CD14-positive monocyte (primary cell): Measurements from ENCODE around the gene SP5. TPM values are rescaled to one million over a fixed set of nuclear protein-coding genes. Genes with fewer than 3 reads are reported as not detected.
A peak's percentile ranks its signal among the peaks of the same experiment; 100 is the strongest.

ENCODE experiments used
- DNase-seq, 3 donors: peaks; one replicate each; pipeline ENCODE4 v3.0.0-alpha.2; 2011 to 2022
- H2AFZ ChIP-seq: 2 replicates; pipeline ENCODE4 v1.6.0; 2012; ENCODE audit warnings: mild to moderate bottlenecking, low read depth, low read length, inconsistent platforms; ENCODE audit not compliant: insufficient read depth, poor library complexity, severe bottlenecking
- H3K27ac ChIP-seq, 2 donors: 1 replicate in 1 of 2; 2 replicates in 1 of 2; pipeline ENCODE4 v1.5.1; 2012 to 2013; ENCODE audit warnings: low read length in 2 of 2, control low read depth in 1 of 2, inconsistent platforms in 1 of 2, low read depth in 1 of 2, mild to moderate bottlenecking in 1 of 2
- H3K27me3 ChIP-seq, 2 donors: one replicate each; pipeline versions ENCODE4 v1.6.0 to v1.6.1; 2011 to 2013; ENCODE audit warnings: low read length in 2 of 2; ENCODE audit not compliant: control insufficient read depth in 2 of 2, insufficient read depth in 2 of 2
- H3K36me3 ChIP-seq, 2 donors: replicated peaks in 1 of 2; 1 replicate in 1 of 2; 2 replicates in 1 of 2; pipeline versions ENCODE4 v1.5.1 to v1.6.1; 2012 to 2013; ENCODE audit warnings: low read length in 2 of 2, control low read depth in 1 of 2, inconsistent platforms in 1 of 2, mild to moderate bottlenecking in 1 of 2; ENCODE audit not compliant: insufficient read depth in 2 of 2, control insufficient read depth in 1 of 2
- H3K4me1 ChIP-seq, 2 donors: 1 replicate in 1 of 2; 2 replicates in 1 of 2; pipeline versions ENCODE4 v1.5.1 to v1.6.1; 2012 to 2013; ENCODE audit warnings: low read length in 2 of 2, control low read depth in 1 of 2, inconsistent platforms in 1 of 2, mild to moderate bottlenecking in 1 of 2, moderate library complexity in 1 of 2; ENCODE audit not compliant: insufficient read depth in 2 of 2, control insufficient read depth in 1 of 2
- H3K4me2 ChIP-seq: replicated peaks from 2 replicates; pipeline ENCODE3; 2012; ENCODE audit warnings: low read length, moderate library complexity, mild to moderate bottlenecking; ENCODE audit not compliant: poor library complexity, severe bottlenecking; ENCODE audit errors: extremely low read depth
- H3K4me3 ChIP-seq, 3 experiments: fragments of 200-600 bp in 1 of 3; sonication (generic) in 1 of 3; replicated peaks in 1 of 3; 1 replicate in 2 of 3; 2 replicates in 1 of 3; pipeline ENCODE4 v1.5.1; 2011 to 2013; ENCODE audit warnings: low read length in 3 of 3, mild to moderate bottlenecking in 3 of 3, control low read depth in 2 of 3, low read depth in 2 of 3, inconsistent platforms in 1 of 3, moderate library complexity in 1 of 3
- H3K79me2 ChIP-seq: 2 replicates; pipeline ENCODE4 v1.6.0; 2012; ENCODE audit warnings: mild to moderate bottlenecking, control low read depth, inconsistent platforms, low read length, moderate library complexity; ENCODE audit not compliant: insufficient read depth
- H3K9ac ChIP-seq: 2 replicates; pipeline ENCODE4 v1.6.0; 2017; ENCODE audit warnings: low read length, mild to moderate bottlenecking; ENCODE audit not compliant: insufficient read depth, poor library complexity, severe bottlenecking
- H3K9me3 ChIP-seq, 2 donors: replicated peaks in 1 of 2; 1 replicate in 1 of 2; 2 replicates in 1 of 2; pipeline versions ENCODE4 v1.5.1 to v1.6.1; 2012 to 2013; ENCODE audit warnings: low read length in 2 of 2, control low read depth in 1 of 2; ENCODE audit not compliant: control insufficient read depth in 1 of 2, insufficient read depth in 1 of 2
- H4K20me1 ChIP-seq: 2 replicates; pipeline ENCODE4 v1.6.0; 2012; ENCODE audit warnings: mild to moderate bottlenecking, low read length, control low read depth, moderate library complexity; ENCODE audit not compliant: insufficient read depth
- H3K27ac Mint-ChIP-seq, 7 donors: one replicate each; pipeline ENCODE4 v1.8.0; 2020; ENCODE audit warnings: mild to moderate bottlenecking in 7 of 7, mixed read lengths in 7 of 7, moderate library complexity in 6 of 7, inconsistent platforms in 2 of 7
- H3K27me3 Mint-ChIP-seq, 3 donors: one replicate each; pipeline ENCODE4 v1.8.0; 2021 to 2022; ENCODE audit warnings: low read depth in 3 of 3, mild to moderate bottlenecking in 3 of 3, mixed read lengths in 3 of 3, moderate library complexity in 3 of 3, inconsistent platforms in 1 of 3
- H3K36me3 Mint-ChIP-seq, 2 donors: one replicate each; pipeline ENCODE4 v1.8.0; 2020; ENCODE audit warnings: mixed read lengths in 2 of 2, inconsistent platforms in 1 of 2, mild to moderate bottlenecking in 1 of 2
- H3K4me1 Mint-ChIP-seq: one replicate; pipeline ENCODE4 v1.8.0; 2020; ENCODE audit warnings: mild to moderate bottlenecking, mixed read lengths
- H3K4me3 Mint-ChIP-seq, 2 donors: one replicate each; pipeline ENCODE4 v1.8.0; 2020; ENCODE audit warnings: mild to moderate bottlenecking in 2 of 2, mixed read lengths in 2 of 2, moderate library complexity in 1 of 2
- H3K9me3 Mint-ChIP-seq, 7 donors: one replicate each; pipeline ENCODE4 v1.8.0; 2020 to 2022; ENCODE audit warnings: mixed read lengths in 7 of 7, mild to moderate bottlenecking in 6 of 7, moderate library complexity in 6 of 7, inconsistent platforms in 2 of 7
- WGBS: methylation state at CpG from one replicate; pipeline ENCODE4 v1.1.5; 2013; ENCODE audit warnings: missing lambda C conversion rate; ENCODE audit not compliant: insufficient coverage; 5-methylcytosine and 5-hydroxymethylcytosine counted together
- intact Hi-C, 2 donors: fragments of 100-400 bp; cut with micrococcal nuclease; formaldehyde crosslinking; loops; one replicate each; pipeline versions ENCODE4 v1.15.0 to v1.15.1; 2023
- polyA plus RNA-seq, 3 donors: library from polyadenylated mRNA; depleted of rRNA in 1 of 3; unstranded in 2 of 3; stranded (reverse) in 1 of 3; fragments of 300-500 nt in 2 of 3; fragments of >200 nt in 1 of 3; fragmentation: Illumina TruSeq in 2 of 3; gene quantifications; 1 replicate in 2 of 3; 2 replicates in 1 of 3; pipeline ENCODE4 v1.2.3, GENCODE V29; 2012 to 2021
- TF ChIP-seq, protein P1 (sequence below): fragments of 200-600 bp; IDR thresholded peaks from one replicate; pipeline ENCODE4 v1.8.0; 2022; ENCODE audit warnings: antibody characterized with exemption, mild to moderate bottlenecking

SP5 gene
- polyA plus RNA-seq, 3 donors = not detected

DNA sequence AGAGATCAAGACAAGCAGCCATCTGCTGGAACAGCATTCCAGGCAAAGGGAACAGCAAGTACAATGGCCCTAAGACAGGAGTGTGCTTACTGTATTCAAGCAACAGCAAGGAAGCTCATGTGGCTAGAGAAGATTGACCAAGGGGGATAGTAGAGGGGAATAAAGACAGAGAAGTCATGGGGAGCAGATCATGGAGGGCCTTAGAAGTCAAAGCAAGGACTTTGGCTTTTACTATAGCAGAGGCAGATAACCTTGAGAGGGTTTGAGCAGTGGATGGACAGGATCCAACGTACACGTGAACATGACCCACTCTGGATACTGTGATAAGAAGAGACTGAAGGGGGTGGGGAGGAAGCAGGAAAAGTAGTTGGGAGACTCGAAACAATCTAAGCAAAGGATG is 26.9 kb downstream of the SP5 start:
- Mint-ChIP-seq H3K27me3 (peaks cover 1 to 3% (median 2%) of the 10 kb centered on the region in 3 donors), H3K4me3 (no peak overlapping the region), H3K9me3 (peaks cover 0 to 4% (median 1%) of the 10 kb centered on the region in 7 donors), H3K4me1 (peaks cover 31% of the 10 kb centered on the region), H3K36me3 (no peaks in the 10 kb centered on the region), H3K27ac (no peak overlapping the region)
- H3K4me3 ChIP-seq = no peak overlapping the region
- no peak overlapping the region for H3K27ac ChIP-seq
- H4K20me1 ChIP-seq = no peaks in the 10 kb centered on the region
- peaks cover 0 to 2% of the 10 kb centered on the region in 2 donors for H3K9me3 ChIP-seq
- no peaks in the 10 kb centered on the region for H3K27me3 ChIP-seq
- H2AFZ ChIP-seq = peak overlapping the region; percentile 20
- intact Hi-C loops = no loop called here
- peaks cover 27 to 34% of the 10 kb centered on the region in 2 donors for H3K4me1 ChIP-seq
- 92% methylated on average over 3 of the region's 3 CpGs for WGBS
- H3K79me2 ChIP-seq = no peaks in the 10 kb centered on the region
- TF ChIP-seq, protein P1, sequence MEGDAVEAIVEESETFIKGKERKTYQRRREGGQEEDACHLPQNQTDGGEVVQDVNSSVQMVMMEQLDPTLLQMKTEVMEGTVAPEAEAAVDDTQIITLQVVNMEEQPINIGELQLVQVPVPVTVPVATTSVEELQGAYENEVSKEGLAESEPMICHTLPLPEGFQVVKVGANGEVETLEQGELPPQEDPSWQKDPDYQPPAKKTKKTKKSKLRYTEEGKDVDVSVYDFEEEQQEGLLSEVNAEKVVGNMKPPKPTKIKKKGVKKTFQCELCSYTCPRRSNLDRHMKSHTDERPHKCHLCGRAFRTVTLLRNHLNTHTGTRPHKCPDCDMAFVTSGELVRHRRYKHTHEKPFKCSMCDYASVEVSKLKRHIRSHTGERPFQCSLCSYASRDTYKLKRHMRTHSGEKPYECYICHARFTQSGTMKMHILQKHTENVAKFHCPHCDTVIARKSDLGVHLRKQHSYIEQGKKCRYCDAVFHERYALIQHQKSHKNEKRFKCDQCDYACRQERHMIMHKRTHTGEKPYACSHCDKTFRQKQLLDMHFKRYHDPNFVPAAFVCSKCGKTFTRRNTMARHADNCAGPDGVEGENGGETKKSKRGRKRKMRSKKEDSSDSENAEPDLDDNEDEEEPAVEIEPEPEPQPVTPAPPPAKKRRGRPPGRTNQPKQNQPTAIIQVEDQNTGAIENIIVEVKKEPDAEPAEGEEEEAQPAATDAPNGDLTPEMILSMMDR = no peak
- no peak overlapping the region for H3K9ac ChIP-seq
- H3K36me3 ChIP-seq = no peaks in the 10 kb centered on the region
- no peak overlapping the region for H3K4me2 ChIP-seq
- DNase-seq = no peak

DNA sequence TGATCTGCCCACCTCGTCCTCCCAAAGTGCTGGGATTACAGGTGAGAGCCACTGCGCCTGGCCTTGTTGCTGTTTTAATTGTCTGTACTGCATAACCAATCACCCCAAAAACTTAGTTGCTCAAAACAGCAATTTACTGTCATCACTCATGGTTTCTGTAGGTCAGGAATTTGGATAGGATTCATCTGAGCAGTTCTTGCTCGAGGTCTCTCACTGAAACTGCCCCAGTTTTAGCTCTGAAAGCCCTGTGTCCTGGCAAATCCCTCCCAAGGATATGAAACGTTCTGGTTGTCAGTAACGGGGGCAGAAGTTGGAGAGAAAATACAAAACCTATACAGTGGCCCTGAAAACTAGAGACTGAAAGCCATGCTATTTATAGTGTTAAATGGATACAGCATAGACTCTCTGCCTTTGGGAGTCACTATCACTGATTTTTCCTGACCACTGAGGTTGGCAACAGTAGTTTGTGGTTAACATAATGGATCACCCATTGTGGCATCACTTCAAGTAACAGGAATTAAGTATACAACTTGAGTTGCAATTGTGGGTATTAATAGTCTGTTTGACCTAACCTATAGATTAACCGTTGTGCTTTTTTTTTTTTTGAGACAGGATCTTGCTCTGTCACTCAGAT is 27.9 kb downstream of the SP5 start:
- peak overlapping the region in 1 of 7 donors; percentile 64 for H3K27ac Mint-ChIP-seq
- H2AFZ ChIP-seq = no peak overlapping the region
- peaks cover 23 to 26% of the 10 kb centered on the region in 2 donors for H3K4me1 ChIP-seq
- H3K9ac ChIP-seq = no peak overlapping the region
- H3K27me3 ChIP-seq = no peaks in the 10 kb centered on the region
- H3K9me3 ChIP-seq = no peaks in the 10 kb centered on the region
- peaks cover 32% of the 10 kb centered on the region for H3K4me1 Mint-ChIP-seq
- H3K36me3 ChIP-seq = no peaks in the 10 kb centered on the region
- WGBS = 100% methylated on average over 1 of the region's 6 CpGs
- H3K9me3 Mint-ChIP-seq = peaks cover 0 to 2% (median 0%) of the 10 kb centered on the region in 7 donors
- no peaks in the 10 kb centered on the region for H3K36me3 Mint-ChIP-seq
- no peak overlapping the region for H3K4me3 ChIP-seq
- H3K4me3 Mint-ChIP-seq = no peak overlapping the region
- no peaks in the 10 kb centered on the region for H3K79me2 ChIP-seq
- H3K27ac ChIP-seq = no peak overlapping the region
- intact Hi-C loops = no loop called here
- no peak overlapping the region for H3K4me2 ChIP-seq
- TF ChIP-seq, protein P1 = no peak
- H4K20me1 ChIP-seq = no peaks in the 10 kb centered on the region
- no peak for DNase-seq
- peaks cover 0 to 7% (median 1%) of the 10 kb centered on the region in 3 donors for H3K27me3 Mint-ChIP-seq
